Measurements from ENCODE around the gene KDM7A. TPM values are rescaled to one million over a fixed set of nuclear protein-coding genes. Genes with fewer than 3 reads are reported as not detected.

Gene KDM7A
- total RNA-seq, 2 donors from 2014 or later, result 9.6 to 26.5 TPM

- Histone ChIP-seq H3K4me3 (no peak overlapping the region), H3K4me1 (replicated peaks) (no peaks in the 10 kb centered on the region), H3K27me3 (replicated peaks; ENCODE audit: insufficient read depth) (no peaks in the 10 kb centered on the region), H3K27ac (no peak overlapping the region), H3K9me3 (no peaks in the 10 kb centered on the region), H3K36me3 (no peaks in the 10 kb centered on the region)
- 75% methylated on average over 4 of the region's 4 CpGs for WGBS
- intact Hi-C loops (cut with DNase I), result no loop called here
- no peak for DNase-seq (ENCODE audit: low spot score)
- TF ChIP-seq POLR2A (IDR thresholded peaks at IDR 0.05) (no peak), CTCF (IDR thresholded peaks at IDR 0.05) (no peak), POLR2AphosphoS5 (IDR thresholded peaks at IDR 0.05) (no peak)
Measured at GRCh38 chr7:140182917-140183316, 6.1 kb upstream of the KDM7A start.

- DNase-seq (ENCODE audit: low spot score), result no peak
- no peaks in the 10 kb centered on the region for H3K36me3 ChIP-seq
- no peak overlapping the region for H3K27ac ChIP-seq
- no peak overlapping the region for H3K4me3 ChIP-seq
- TF ChIP-seq POLR2A (IDR thresholded peaks at IDR 0.05), result no peak
- TF ChIP-seq CTCF (IDR thresholded peaks at IDR 0.05), result no peak
- TF ChIP-seq POLR2AphosphoS5 (IDR thresholded peaks at IDR 0.05), result no peak
- H3K27me3 ChIP-seq (replicated peaks; ENCODE audit: insufficient read depth), result no peaks in the 10 kb centered on the region
- H3K9me3 ChIP-seq, result no peaks in the 10 kb centered on the region
- H3K4me1 ChIP-seq (replicated peaks), result no peaks in the 10 kb centered on the region
- intact Hi-C loops (cut with DNase I), result loop anchor here (10.0 kb wide), 1 partner anchor 475 kb away; no protein-coding TSS in a partner anchor
- WGBS, result 91% methylated on average over 5 of the region's 5 CpGs
Measured at GRCh38 chr7:140179339-140179738, 2.6 kb upstream of the KDM7A start.

- Histone ChIP-seq H3K36me3 (no peaks in the 10 kb centered on the region), H3K4me1 (replicated peaks) (no peaks in the 10 kb centered on the region), H3K9me3 (no peaks in the 10 kb centered on the region), H3K27ac (peak overlapping the region; percentile 98 to 99), H3K27me3 (replicated peaks; ENCODE audit: insufficient read depth) (no peaks in the 10 kb centered on the region), H3K4me3 (peak overlapping the region; percentile 89 to 91)
- WGBS, result 2% methylated on average over 18 of the region's 95 CpGs
- intact Hi-C loops (cut with DNase I), result loop anchor here (2.0 to 10.0 kb wide), 2 partner anchors 141 to 479 kb away; no protein-coding TSS in a partner anchor
- no peak for TF ChIP-seq CTCF (IDR thresholded peaks at IDR 0.05)
- no peak for TF ChIP-seq POLR2AphosphoS5 (IDR thresholded peaks at IDR 0.05)
- no peak for TF ChIP-seq POLR2A (IDR thresholded peaks at IDR 0.05)
- DNase-seq (ENCODE audit: low spot score), result no peak
Measured at GRCh38 chr7:140176122-140176701, 571 bp downstream of the KDM7A start.

- H3K27me3 ChIP-seq (replicated peaks; ENCODE audit: insufficient read depth), result no peaks in the 10 kb centered on the region
- intact Hi-C loops (cut with DNase I), result loop anchor here (2.0 to 10.0 kb wide), 2 partner anchors 141 to 479 kb away; no protein-coding TSS in a partner anchor
- H3K27ac ChIP-seq, result peak overlapping the region; percentile 98 to 99
- H3K4me1 ChIP-seq (replicated peaks), result no peaks in the 10 kb centered on the region
- no peaks in the 10 kb centered on the region for H3K36me3 ChIP-seq
- peak; percentile 61 to 94 (median 90) for TF ChIP-seq CTCF (IDR thresholded peaks at IDR 0.05)
- peak; percentile 96 for TF ChIP-seq POLR2AphosphoS5 (IDR thresholded peaks at IDR 0.05)
- peak; percentile 95 for TF ChIP-seq POLR2A (IDR thresholded peaks at IDR 0.05)
- H3K4me3 ChIP-seq, result peak overlapping the region; percentile 89 to 91
- no peaks in the 10 kb centered on the region for H3K9me3 ChIP-seq
- 0% methylated on average over 59 of the region's 72 CpGs for WGBS
- DNase-seq (ENCODE audit: low spot score), result peak; percentile 93
Measured at GRCh38 chr7:140175221-140176121, 1.3 kb downstream of the KDM7A start.

Measured in prostate gland (tissue), 2 donors.